A549 treated with Mapracorat at 1 μM for 4 hours (cell line): Measurements from ENCODE around the gene ZNF789. TPM values are rescaled to one million over a fixed set of nuclear protein-coding genes. Genes with fewer than 3 reads are reported as not detected.

ENCODE experiments used
- total RNA-seq: library from RNA; stranded (reverse); fragments of 200-300 nt; extraction: Qiagen RNA extraction; gene quantifications from 5 replicates; pipeline ENCODE4 v1.2.3, GENCODE V29; 2022

The ZNF789 gene
- total RNA-seq = 7.1 to 9.6 TPM (median 9.5 TPM) in 5 replicates

GRCh38 chr7:99472561-99473314, at the start of gene ZNF789:
Gene ZNF789 (plus strand): TSS chr7:99472890. CDS start chr7:99476457, 3,567 bp downstream.

GRCh38 chr7:99438573-99439480, 33.9 kb upstream of the ZNF789 start, which contains the start of the genes CPSF4 and PTCD1:
Gene CPSF4 (plus strand): TSS chr7:99438943. CDS start chr7:99439083, 140 bp downstream.
Gene PTCD1 (minus strand): TSS chr7:99438798. CDS start chr7:99435242, 3,556 bp downstream.

GRCh38 chr7:99499721-99500636, 27.3 kb downstream of the ZNF789 start, which contains the start of gene ZNF394:
Gene ZNF394 (minus strand): TSS chr7:99500281. CDS start chr7:99500093, 188 bp downstream.

GRCh38 chr7:99504603-99505323, 32.1 kb downstream of the ZNF789 start, which contains the start of gene ZKSCAN5:
Gene ZKSCAN5 (plus strand): TSS chr7:99504662. CDS start chr7:99506045, 1,383 bp downstream.

Other genes with a start within 250 kb of the ZNF789 start
- gene MYH16, start 200.1 kb upstream of the ZNF789 start, total RNA-seq = 0.23 to 0.57 TPM (median 0.36 TPM) in 5 replicates
- gene ARPC1A, start 147.0 kb upstream of the ZNF789 start, total RNA-seq = 118 to 141 TPM (median 124 TPM) in 5 replicates
- 276 to 303 TPM (median 289 TPM) in 5 replicates for gene ARPC1B, start 98.2 kb upstream of the ZNF789 start, total RNA-seq
- 170 to 212 TPM (median 175 TPM) in 5 replicates for gene PDAP1, start 64.3 kb upstream of the ZNF789 start, total RNA-seq
- gene BUD31, start 63.9 kb upstream of the ZNF789 start, total RNA-seq = 136 to 147 TPM (median 142 TPM) in 5 replicates
- gene PTCD1, start 34.1 kb upstream of the ZNF789 start, total RNA-seq = 5.4 to 9.1 TPM (median 6.6 TPM) in 5 replicates
- 33.6 to 45.5 TPM (median 41.0 TPM) in 5 replicates for gene CPSF4, start 33.9 kb upstream of the ZNF789 start, total RNA-seq
- 891 to 1,436 TPM (median 906 TPM) in 5 replicates for gene ATP5MF, start 6.7 kb upstream of the ZNF789 start, total RNA-seq
- gene ZNF394, start 27.4 kb downstream of the ZNF789 start, total RNA-seq = 15.9 to 18.8 TPM (median 17.9 TPM) in 5 replicates
- gene ZKSCAN5, start 31.8 kb downstream of the ZNF789 start, total RNA-seq = 8.9 to 10.1 TPM (median 9.2 TPM) in 5 replicates
- 4.2 to 6.7 TPM (median 6.2 TPM) in 5 replicates for gene FAM200A, start 79.2 kb downstream of the ZNF789 start, total RNA-seq
- 52.5 to 59.0 TPM (median 54.6 TPM) in 5 replicates for gene ZNF655, start 85.8 kb downstream of the ZNF789 start, total RNA-seq
- 0.38 to 1.2 TPM (median 0.84 TPM) in 5 replicates for gene TMEM225B, start 125.4 kb downstream of the ZNF789 start, total RNA-seq
- 7.3 to 10.2 TPM (median 8.9 TPM) in 5 replicates for gene ZSCAN25, start 144.1 kb downstream of the ZNF789 start, total RNA-seq
- gene CYP3A5, start 207.1 kb downstream of the ZNF789 start, total RNA-seq = 0.99 to 1.9 TPM (median 1.2 TPM) in 5 replicates